Measurements from ENCODE around the gene UBALD1. TPM values are rescaled to one million over a fixed set of nuclear protein-coding genes. Genes with fewer than 3 reads are reported as not detected.

UBALD1 gene
- total RNA-seq, 2 experiments from 2014 or later = 12.2 to 13.4 TPM

Other genes with a start within 250 kb of the UBALD1 start
- gene VASN, start 243.0 kb downstream of the UBALD1 start, total RNA-seq = not detected
- 10 to 100 TPM; 73.3 to 76.6 TPM for gene CORO7, start 198.3 kb downstream of the UBALD1 start, total RNA-seq
- gene DNAJA3, start 189.0 kb downstream of the UBALD1 start, total RNA-seq = 100 to 1,000 TPM in 1 of 2 experiments, 10 to 100 TPM in 1; 86.8 to 101 TPM
- gene NMRAL1, start 140.3 kb downstream of the UBALD1 start, total RNA-seq = 10 to 100 TPM; 45.3 to 53.6 TPM
- 10 to 100 TPM; 64.7 to 65.4 TPM for gene HMOX2, start 138.5 kb downstream of the UBALD1 start, total RNA-seq
- gene CDIP1, start 76.1 kb downstream of the UBALD1 start, total RNA-seq = 10 to 100 TPM; 31.9 to 32.2 TPM
- under 1 TPM; 0.16 to 0.32 TPM for gene C16orf96, start 58.5 kb downstream of the UBALD1 start, total RNA-seq
- 10 to 100 TPM; 67.6 to 70.8 TPM for gene MGRN1, start 9.9 kb upstream of the UBALD1 start, total RNA-seq
- 10 to 100 TPM; 22.3 to 25.6 TPM for gene NUDT16L1, start 78.7 kb upstream of the UBALD1 start, total RNA-seq
- 10 to 100 TPM; 13.0 to 13.8 TPM for gene ANKS3, start 119.4 kb upstream of the UBALD1 start, total RNA-seq
- under 1 TPM; 0.18 to 0.38 TPM for gene DNAAF8, start 119.6 kb upstream of the UBALD1 start, total RNA-seq
- gene ZNF500, start 152.3 kb upstream of the UBALD1 start, total RNA-seq = 10 to 100 TPM; 10.9 to 12.8 TPM
- gene SEPTIN12, start 173.5 kb upstream of the UBALD1 start, total RNA-seq = not detected
- gene SMIM22, start 180.5 kb upstream of the UBALD1 start, total RNA-seq = not detected
- gene ROGDI, start 187.7 kb upstream of the UBALD1 start, total RNA-seq = 1 to 10 TPM; 3.3 to 3.7 TPM
- 10 to 100 TPM; 63.7 to 64.8 TPM for gene GLYR1, start 232.4 kb upstream of the UBALD1 start, total RNA-seq
- 10 to 100 TPM; 25.4 to 25.6 TPM for gene UBN1, start 232.6 kb upstream of the UBALD1 start, total RNA-seq

Data from activated CD8-positive, alpha-beta T cell treated with anti-CD3 and anti-CD28 coated beads for 36 hours (primary cell).